Measurements from ENCODE around the gene SLC17A2. TPM values are rescaled to one million over a fixed set of nuclear protein-coding genes. Genes with fewer than 3 reads are reported as not detected.
"Not testable (repeated sequence)": the region's sequence is repeated elsewhere in the genome, so short reads cannot be mapped to it uniquely, and the experiment has no call there.

The SLC17A2 gene
- total and polyA plus RNA-seq, 2 experiments from 2014 or later = not detected

GRCh38 chr6:25947492-25947891 is 17.0 kb upstream of the SLC17A2 start:
- DNase-seq (ENCODE audit: low spot score); H3K27ac Mint-ChIP-seq; H3F3A ChIP-seq (replicated peaks; ENCODE audit: low read depth); H3K9me2 ChIP-seq (ENCODE audit: insufficient read depth); H3K4me1 Mint-ChIP-seq; H4K20me1 ChIP-seq (replicated peaks; ENCODE audit: insufficient read depth); H3K79me2 ChIP-seq (replicated peaks; ENCODE audit: insufficient read depth); H3K4me3 ChIP-seq; H3K36me3 ChIP-seq (ENCODE audit: insufficient read depth); ATAC-seq; H2AFZ ChIP-seq; H3K27ac ChIP-seq (ENCODE audit: low read depth); H3K4me3 Mint-ChIP-seq; H3K36me3 Mint-ChIP-seq (ENCODE audit: low read depth); H3K4me2 ChIP-seq; H3K27me3 ChIP-seq (ENCODE audit: insufficient read depth); H3K27me3 Mint-ChIP-seq (ENCODE audit: insufficient read depth, low read depth, poor library complexity); H3K4me1 ChIP-seq (ENCODE audit: insufficient read depth): not testable (repeated sequence)
- H3K9me3 Mint-ChIP-seq = peaks cover 11% of the 10 kb centered on the region

- Mint-ChIP-seq H3K27me3 (ENCODE audit: insufficient read depth, low read depth, poor library complexity) (peaks cover 2% of the 10 kb centered on the region), H3K36me3 (ENCODE audit: low read depth) (peaks cover 9% of the 10 kb centered on the region; the same call in 2 of the 3 replicates), H3K4me3 (no peak overlapping the region), H3K9me3 (peaks cover 11% of the 10 kb centered on the region), H3K4me1 (no peaks in the 10 kb centered on the region), H3K27ac (no peak overlapping the region)
- Histone ChIP-seq H2AFZ (no peak overlapping the region), H3K4me2 (no peak overlapping the region), H3K27me3 (ENCODE audit: insufficient read depth) (no peaks in the 10 kb centered on the region), H3K4me3 (no peak overlapping the region), H3K4me1 (ENCODE audit: insufficient read depth) (no peaks in the 10 kb centered on the region), H4K20me1 (replicated peaks; ENCODE audit: insufficient read depth) (no peaks in the 10 kb centered on the region), H3K9me2 (ENCODE audit: insufficient read depth) (peaks cover 5% of the 10 kb centered on the region; the same call in 1 of the 2 replicates), H3F3A (replicated peaks; ENCODE audit: low read depth) (no peaks in the 10 kb centered on the region), H3K36me3 (ENCODE audit: insufficient read depth) (no peaks in the 10 kb centered on the region; the same call in 1 of the 2 replicates), H3K79me2 (replicated peaks; ENCODE audit: insufficient read depth) (no peaks in the 10 kb centered on the region), H3K27ac (ENCODE audit: low read depth) (no peak overlapping the region)
- no peak for ATAC-seq
- no peak for DNase-seq (ENCODE audit: low spot score)
- TF ChIP-seq ZNF462 (CRISPR knock-in tag; IDR thresholded peaks at IDR 0.05) = no peak
- no peak for TF ChIP-seq CTCF (conservative IDR thresholded peaks at IDR 0.05; ENCODE audit: low read depth in 2 of 2)
- no peak for TF ChIP-seq JUNB (IDR thresholded peaks at IDR 0.05; ENCODE audit: unreplicated experiment)
- no peak for TF ChIP-seq CREB1 (CRISPR knock-in tag; IDR thresholded peaks at IDR 0.05; ENCODE audit: low read depth)
- no peak for TF ChIP-seq ZNF331 (CRISPR knock-in tag; IDR thresholded peaks at IDR 0.05; ENCODE audit: low read depth)
- TF ChIP-seq ETS1 (IDR thresholded peaks at IDR 0.05) = no peak
- TF ChIP-seq STAT1 (IDR thresholded peaks at IDR 0.05; ENCODE audit: unreplicated experiment) = no peak
- TF ChIP-seq EZH2phosphoT487 (IDR thresholded peaks at IDR 0.05; ENCODE audit: unreplicated experiment) = no peak
- no peak for TF ChIP-seq EZH2 (IDR thresholded peaks at IDR 0.05; ENCODE audit: low read depth, unreplicated experiment)
- no peak for TF ChIP-seq POLR2AphosphoS5 (IDR thresholded peaks at IDR 0.05; ENCODE audit: low read depth)
- no peak for TF ChIP-seq ZNF114 (CRISPR knock-in tag; IDR thresholded peaks at IDR 0.05)
Observed at GRCh38 chr6:25946631-25947030, 16.1 kb upstream of the SLC17A2 start.
